GM10847 (cell line): Measurements from ENCODE around the gene RCAN3.

Source experiments
- POLR2A ChIP-seq: IDR thresholded peaks from 2 replicates; pipeline ENCODE4 v1.6.1; 2011; ENCODE audit not compliant: insufficient read length; ENCODE audit errors: extremely low read depth

The RCAN3 gene

DNA sequence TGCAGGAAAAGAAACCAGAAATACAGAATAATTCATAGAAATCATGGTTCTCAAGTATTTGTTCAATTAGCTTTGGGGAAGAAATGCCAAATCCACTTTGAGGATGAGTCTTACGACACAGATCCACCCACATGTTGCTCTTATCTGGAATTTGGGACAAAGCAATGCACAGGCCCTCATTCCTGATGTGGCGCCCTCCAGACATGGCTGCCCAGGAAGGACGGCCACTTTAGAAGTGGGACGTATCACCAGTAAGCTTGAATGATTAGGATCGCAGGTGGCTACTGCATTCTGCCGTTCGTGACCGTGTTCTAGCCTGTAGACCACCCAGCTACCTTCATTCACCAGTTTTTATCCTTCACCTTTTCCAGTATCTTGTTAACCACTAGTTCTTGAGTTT is 33.1 kb downstream of the RCAN3 start:
- TF ChIP-seq POLR2A: no peak

DNA sequence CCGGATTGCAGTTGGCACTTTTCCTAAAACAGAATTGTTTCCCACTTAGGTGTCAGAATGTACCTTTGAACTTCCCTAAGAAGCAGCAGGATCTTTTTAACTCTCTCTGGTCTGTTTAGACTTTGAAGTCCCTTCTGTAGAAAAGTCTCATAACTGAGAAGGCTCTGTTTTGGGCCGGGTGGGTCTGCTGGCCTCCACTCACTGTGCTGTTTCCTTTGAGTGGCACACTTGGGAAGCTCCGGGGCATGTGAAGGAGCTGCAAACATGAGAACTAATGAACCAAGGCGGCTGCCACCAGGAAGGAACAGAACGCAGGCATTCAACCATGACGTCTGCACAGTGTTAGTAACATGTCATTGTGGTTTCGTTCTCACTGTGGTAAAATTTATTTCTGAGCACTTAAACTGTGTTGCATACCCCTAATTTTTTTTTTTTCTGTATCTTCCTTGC is 33.8 kb downstream of the RCAN3 start:
- no peak for TF ChIP-seq POLR2A

DNA sequence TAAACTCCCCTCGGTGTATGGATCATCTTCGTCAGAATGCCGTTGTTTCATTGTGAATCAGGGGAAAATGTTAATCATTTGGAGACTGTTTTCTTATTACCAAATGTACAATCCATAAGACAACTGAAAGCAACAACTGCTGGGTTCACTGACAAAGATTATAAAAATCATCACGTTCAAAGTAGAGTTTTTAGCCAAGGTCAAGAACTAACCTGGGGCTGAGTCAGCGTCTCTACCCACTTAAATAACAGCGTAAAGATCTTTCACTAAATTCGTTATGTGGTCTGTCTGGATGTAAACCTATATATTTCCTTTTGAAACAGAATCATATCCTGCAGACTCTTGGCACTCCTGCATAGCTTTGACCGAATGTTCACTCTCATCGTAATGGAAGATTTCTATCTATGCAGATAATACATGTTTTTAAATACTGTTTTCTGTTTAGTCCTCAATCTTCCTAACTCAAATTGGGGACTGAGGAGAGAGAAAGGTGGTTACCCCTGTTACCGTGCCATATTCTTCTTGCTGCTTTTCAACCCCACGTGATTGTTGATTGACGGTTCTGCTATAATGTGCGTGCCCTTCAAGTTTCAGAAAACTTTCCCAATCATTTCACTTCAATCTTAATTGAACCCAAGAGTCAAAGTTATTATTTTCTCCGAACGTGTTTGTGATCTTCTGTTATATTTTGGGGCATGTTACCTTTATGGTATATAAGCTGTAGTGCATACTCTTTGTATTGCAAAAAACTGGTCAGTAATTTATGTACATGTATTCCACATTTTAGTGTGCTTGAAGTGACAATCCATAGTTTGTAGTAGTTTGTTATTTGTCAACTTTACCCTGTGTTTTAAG is 37.6 kb downstream of the RCAN3 start:
- no peak for TF ChIP-seq POLR2A

DNA sequence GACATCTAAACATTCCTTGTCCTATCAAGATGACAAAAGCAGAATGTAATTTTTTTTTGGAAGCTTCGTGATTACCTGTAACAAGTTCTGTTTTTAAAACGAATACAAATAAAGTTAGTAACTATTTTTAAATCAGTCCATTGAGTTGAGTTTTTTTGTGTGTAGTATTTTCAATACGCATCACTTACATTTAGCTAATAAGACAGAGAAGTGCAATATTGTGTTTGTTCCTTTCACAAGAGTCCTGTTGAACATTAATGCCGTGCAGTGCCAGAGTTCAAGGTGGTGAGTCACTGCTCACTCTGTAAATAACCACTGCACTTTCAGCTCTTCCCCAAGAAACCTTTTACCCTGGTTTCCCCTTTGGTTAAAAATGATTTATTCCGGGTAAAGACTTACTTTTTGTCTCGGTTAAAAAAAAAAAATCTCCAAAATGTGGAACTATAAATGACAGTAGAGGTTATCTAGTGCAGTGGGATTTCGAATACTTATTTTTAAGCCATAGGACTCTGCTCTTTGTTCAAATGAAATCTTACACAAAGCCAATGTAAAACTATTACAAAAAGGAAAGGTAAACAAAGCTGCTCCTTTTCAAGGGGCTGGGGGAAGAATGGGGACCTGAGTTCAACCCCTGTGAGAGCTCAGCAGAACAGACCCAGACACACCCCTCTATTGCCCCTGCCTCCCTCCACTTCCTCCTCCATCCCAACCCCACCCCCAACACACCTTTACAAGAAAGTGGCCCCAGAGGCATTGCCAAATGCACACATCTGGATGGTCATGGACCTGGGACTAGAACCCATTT is 38.5 kb downstream of the RCAN3 start:
- TF ChIP-seq POLR2A: no peak

DNA sequence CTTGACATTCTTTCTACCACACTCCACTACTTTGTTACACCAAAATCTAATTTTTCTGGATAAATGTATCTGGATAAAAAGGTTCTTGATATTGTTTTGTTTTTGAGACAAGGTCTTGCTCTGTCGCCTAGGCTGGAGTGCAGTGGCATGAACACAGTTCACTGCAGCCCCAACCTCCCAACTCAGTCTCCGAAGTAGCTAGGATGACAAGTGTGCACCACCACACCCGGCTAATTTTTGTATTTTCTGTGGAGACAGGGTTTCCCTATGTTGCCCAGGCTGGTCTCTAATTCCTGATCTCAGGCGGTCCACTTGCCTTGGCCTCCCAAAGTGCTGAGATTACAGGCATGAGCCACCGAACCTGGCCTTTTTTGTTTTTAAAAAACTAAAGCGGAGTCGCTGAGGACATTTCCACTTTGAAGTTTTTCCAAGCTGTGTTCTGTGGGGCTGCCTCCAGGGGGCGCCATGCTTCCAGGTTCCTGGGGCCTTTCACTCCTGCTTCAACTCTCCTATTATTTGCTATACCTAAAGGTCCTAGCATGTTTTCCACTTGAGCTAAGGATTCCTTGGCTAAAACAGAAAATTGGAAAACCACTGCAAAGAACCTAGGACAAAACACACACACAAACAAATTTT is 39.2 kb downstream of the RCAN3 start:
- no peak for TF ChIP-seq POLR2A

DNA sequence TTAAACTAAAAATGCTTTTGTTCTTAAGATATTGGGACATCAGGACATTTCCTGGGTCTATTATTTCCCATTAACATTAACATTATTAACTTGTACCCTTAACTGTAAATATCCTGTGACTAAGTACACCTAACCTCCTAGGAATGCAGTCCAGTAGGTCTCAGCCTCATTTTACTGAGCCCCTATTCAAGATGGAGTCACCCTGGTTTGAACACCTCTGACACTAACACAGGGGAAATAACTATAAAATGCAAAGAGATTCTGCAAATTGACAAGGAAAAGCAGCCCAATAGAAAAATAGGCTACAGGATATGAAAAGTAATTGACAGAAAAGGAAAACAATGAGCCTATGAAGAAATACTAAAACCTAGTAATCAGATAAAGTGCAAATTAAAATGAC is 41.6 kb downstream of the RCAN3 start:
- no peak for TF ChIP-seq POLR2A

DNA sequence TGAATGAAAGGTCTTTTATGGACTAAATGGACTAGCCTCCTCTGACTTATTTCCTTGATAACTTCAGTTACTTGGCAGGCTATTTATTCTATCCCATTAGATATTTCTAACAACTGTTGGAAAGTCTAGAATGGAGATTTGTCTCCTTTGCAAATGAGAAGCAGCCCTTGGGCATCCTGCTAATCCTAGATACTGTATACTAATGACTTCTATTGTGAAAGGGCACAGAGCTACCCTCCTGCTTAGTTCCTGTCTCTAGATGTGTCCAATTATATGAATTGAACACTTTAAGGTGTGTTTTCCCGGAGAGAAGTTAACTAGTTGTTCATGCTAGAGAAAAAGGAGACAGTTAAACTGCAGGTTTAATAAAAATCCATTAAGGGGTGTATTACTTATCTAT is 43.0 kb downstream of the RCAN3 start:
- no peak for TF ChIP-seq POLR2A

DNA sequence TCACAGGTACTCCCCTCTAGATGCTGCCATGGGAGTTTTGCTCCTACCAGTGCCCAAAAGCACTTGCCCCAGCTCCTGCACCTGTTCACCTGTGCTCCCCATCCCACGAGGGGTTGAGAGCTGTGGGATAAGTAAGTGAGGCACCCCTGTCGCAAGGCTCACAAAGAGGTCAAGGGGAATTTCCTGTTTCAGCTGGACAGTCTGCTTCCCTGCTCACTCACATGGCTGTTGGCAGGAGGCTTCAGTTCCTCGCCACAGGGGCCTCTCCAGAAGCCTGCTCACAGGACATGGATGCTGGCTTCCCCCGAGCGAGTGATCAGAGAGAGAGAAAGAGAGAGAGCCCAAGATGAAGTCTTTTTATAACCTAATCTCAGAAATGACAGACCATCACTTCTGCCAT is 44.6 kb downstream of the RCAN3 start:
- no peak for TF ChIP-seq POLR2A

DNA sequence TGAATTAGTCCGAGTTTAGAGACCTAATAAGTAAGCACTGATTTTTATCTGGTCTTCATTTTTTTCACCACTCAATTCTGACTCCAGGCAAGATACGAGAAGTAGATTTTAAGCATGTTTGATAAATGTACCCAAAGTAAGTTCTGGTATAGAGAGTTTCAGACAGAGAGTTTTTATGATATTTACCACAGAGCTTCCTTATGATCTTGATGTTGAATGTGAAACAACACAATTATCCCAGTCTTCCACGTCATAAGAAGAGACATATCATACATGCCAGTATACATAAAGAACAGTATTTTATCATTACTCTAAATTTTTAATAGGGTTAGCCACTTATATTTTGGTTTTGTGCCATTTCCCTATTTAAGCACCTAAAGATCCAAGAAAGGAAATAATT is 45.4 kb downstream of the RCAN3 start:
- TF ChIP-seq POLR2A: no peak

DNA sequence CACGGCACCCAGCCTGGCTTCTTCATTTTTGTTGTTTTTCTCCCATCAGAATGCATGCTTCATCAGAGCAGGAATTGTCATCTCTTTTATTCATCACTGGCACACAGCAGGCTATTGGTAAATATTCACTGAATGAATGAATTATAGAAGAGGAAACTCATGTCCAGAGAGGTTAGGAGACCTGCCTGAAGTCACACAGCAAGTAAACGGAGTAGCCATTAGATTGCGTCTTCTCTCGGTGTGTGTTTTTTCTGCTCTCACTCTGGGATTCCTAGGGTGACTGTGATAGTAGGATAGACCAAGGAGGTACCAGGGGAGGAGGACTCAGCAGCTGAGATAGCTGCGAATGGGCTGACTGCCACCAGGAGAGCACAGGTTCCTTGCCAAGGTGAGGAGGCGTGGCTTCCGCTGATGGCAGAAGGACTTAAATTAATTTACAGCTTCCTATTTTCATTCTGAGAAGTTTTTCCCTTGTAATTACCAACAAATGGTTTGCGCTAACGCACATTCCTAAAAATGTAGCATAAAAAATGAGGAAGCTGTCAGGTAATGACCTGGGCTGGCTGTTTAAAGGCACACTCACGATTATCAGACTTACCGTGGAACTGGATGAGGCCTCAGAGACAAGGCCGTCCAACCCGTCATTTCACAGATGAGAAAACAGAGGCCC is 48.8 kb downstream of the RCAN3 start:
- no peak for TF ChIP-seq POLR2A

DNA sequence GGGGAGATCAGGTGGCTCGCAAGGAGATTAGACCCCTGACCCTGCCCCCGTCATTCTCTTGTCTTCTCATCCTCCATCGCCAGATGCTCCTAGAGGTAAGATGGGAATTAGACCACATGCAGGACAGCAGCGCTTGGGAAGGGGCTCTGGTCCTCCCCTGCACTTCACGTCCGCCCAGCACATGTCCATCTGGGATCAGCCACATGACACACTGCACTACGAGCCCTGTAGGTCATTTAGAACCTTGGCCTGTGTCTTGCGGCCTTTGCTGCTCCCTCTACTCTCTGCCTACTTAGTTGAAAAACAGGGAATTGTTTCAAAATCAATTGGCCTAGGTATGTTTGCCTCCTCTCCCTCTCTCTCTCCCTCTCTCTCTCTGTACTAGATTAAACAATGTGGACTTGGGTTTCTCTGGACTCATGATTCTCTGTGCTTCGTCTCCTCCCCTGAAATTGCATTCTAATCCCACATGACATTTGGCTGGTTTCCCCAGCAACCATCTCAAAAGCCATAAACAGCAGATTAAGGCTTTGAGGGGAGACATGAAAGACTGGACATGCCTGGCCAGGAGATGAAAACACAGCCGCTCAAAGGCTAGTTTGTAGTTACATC is 49.4 kb downstream of the RCAN3 start:
- no peak for TF ChIP-seq POLR2A

DNA sequence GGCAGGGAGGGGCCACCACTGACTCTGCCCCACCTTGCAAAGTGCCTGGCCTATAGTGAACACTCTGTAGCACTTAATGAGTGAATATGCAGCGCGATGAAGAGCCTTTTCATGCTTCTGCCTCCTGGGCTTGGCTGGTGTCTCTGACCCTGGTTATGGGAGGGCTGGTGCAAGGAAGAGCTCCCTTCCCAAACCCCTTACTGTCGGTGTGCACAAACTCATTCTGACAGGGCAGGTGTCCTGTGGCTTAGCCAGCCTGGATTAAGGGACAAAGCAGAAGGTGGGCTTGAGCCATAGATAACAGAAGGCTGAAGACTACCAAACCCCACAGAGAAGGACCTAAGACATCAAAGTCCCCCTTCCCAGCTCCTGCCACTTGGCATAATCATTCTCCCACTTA is 51.3 kb downstream of the RCAN3 start:
- TF ChIP-seq POLR2A: no peak

DNA sequence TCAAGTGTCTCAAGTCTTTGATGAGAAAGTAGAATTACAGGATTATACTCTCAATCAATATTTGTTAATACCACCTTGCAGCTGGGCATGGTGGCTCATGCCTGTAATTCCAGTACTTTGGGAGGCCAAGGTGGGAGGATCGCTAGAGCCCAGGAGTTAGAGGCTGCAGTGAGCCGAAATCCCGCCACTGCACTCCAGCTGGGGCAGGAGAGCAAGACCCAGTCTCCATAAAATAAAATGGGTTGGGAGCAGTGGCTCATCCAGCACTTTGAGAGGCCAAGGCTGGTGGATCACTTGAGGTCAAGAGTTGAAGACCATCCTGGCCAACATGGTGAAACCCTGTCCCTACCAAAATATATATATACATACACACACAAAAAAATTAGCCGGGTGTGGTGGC is 52.1 kb downstream of the RCAN3 start:
- no peak for TF ChIP-seq POLR2A

DNA sequence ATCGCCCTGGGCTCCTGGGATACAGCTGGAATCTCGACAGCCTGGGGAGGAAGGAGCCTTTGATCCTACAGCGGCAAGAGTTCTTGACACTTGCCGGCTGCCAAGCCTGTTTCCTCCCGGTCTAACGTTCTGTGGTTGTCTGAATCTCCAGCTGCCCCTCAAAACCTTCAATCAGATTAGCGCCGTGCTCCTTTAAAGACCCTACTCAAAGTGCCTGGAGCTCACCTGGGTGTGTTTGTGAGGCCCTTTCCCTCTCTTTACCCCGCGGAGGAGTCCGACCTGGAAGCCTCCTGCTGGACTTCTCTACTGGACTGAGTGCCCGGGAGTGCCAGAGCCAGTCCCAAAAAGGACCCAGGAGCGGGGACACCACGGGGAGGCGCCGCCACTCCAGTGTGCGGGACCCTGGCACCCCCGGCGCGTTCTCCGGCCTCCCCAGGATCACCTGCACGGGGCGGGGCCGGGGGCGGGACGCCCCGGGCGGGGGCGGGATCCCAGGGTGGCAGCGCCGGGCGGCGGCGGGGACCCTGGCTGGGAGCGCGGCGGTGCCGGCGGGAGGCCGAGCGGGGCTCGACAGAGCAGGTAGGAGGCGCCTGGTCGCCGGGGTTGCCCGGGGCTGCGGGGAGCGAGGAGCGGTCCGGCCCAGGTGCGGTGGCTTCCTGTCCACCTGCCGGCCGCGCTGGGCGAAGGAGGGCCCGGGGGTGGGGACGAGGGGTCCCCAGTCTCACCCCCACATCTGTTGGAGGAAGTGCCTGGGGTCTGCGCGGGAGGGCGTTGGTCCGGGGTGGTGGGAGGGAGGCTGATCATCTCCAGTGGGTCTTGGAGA is 53.2 kb downstream of the RCAN3 start, which contains the start of gene NCMAP:
TSS of gene NCMAP (plus strand) at position 497 of the 823 bp plus-strand sequence. CDS start 39,344 bp downstream, outside the sequence.
- no peak for TF ChIP-seq POLR2A
